Endothelial cell of umbilical vein (primary cell): ENCODE data around the gene PNRC1.
"Not testable (repeated sequence)": the region's sequence is repeated elsewhere in the genome, so short reads cannot be mapped to it uniquely, and the experiment has no call there.

Experiments
- CTCF ChIP-seq, 2 donors: IDR thresholded peaks; 1 replicate in 1 of 2; 2 replicates in 1 of 2; pipeline ENCODE4 v1.5.1; 2011; ENCODE audit warnings: low read length in 2 of 2, mild to moderate bottlenecking in 2 of 2, moderate library complexity in 2 of 2, control low read depth in 1 of 2, inconsistent platforms in 1 of 2, low read depth in 1 of 2; ENCODE audit not compliant: insufficient read depth in 1 of 2; ENCODE audit errors: extremely low read depth in 1 of 2
- EZH2 ChIP-seq: IDR thresholded peaks from 2 replicates; pipeline ENCODE4 v1.6.1; 2012; ENCODE audit warnings: borderline replicate concordance, low read depth, mild to moderate bottlenecking, moderate library complexity, low read length, inconsistent platforms; ENCODE audit not compliant: severe bottlenecking
- FOS ChIP-seq: IDR thresholded peaks from 2 replicates; pipeline ENCODE4 v1.6.1; 2011; ENCODE audit warnings: mild to moderate bottlenecking, low read length, moderate library complexity, borderline replicate concordance; ENCODE audit not compliant: insufficient read depth
- POLR2A ChIP-seq: IDR thresholded peaks from 2 replicates; pipeline ENCODE4 v1.6.1; 2012; ENCODE audit warnings: low read depth, mild to moderate bottlenecking, control low read depth, low read length
- POLR2AphosphoS5 ChIP-seq: IDR thresholded peaks from 2 replicates; pipeline ENCODE4 v1.6.1; 2012; ENCODE audit warnings: low read depth, mild to moderate bottlenecking, control low read depth, low read length, moderate library complexity; ENCODE audit not compliant: insufficient read depth

DNA sequence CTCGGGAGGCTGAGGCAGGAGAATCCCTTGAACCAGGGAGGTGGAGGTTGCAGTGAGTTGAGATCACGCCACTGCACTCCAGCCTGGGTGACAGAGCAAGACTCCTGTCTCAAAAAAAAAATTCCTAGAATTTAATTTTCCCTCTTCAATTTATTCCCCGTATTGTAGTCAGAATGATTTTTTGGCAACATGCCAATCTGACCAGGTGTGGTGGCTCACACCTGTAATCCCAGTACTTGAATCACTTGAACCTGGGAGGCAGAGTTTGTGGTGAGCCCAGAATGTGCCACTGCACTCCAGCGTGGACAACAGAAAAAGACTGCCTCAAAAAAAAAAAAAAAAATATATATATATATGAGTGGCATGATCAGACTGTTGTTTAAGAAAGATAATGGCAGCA is 46.4 kb upstream of the PNRC1 start:
- not testable (repeated sequence) for TF ChIP-seq EZH2; CTCF (IDR thresholded peaks at IDR 0.05; ENCODE audit: extremely low read depth in 1 of 2, insufficient read depth in 1 of 2, low read depth in 1 of 2, low read length in 2 of 2); POLR2A; POLR2AphosphoS5; FOS
